KOPT-K1 (cell line): Measurements from ENCODE around the gene HINT2.

ENCODE experiments used
- H3K27ac ChIP-seq: fragments of 200-600 bp; sonication (generic); 2 replicates; pipeline ENCODE4 v1.5.1; 2016; ENCODE audit warnings: antibody characterized with exemption, mild to moderate bottlenecking, low read depth, low read length; ENCODE audit not compliant: poor library complexity, severe bottlenecking
- H3K36me3 ChIP-seq: fragments of 200-600 bp; sonication (generic); 2 replicates; pipeline ENCODE4 v1.5.1; 2017; ENCODE audit warnings: antibody characterized with exemption, mild to moderate bottlenecking, low read length, moderate library complexity; ENCODE audit not compliant: insufficient read depth
- H3K9me3 ChIP-seq: fragments of 200-600 bp; sonication (generic); 2 replicates; pipeline ENCODE4 v1.5.1; 2017; ENCODE audit warnings: antibody characterized with exemption, low read length, mild to moderate bottlenecking; ENCODE audit not compliant: insufficient read depth, poor library complexity, severe bottlenecking

HINT2 gene

DNA sequence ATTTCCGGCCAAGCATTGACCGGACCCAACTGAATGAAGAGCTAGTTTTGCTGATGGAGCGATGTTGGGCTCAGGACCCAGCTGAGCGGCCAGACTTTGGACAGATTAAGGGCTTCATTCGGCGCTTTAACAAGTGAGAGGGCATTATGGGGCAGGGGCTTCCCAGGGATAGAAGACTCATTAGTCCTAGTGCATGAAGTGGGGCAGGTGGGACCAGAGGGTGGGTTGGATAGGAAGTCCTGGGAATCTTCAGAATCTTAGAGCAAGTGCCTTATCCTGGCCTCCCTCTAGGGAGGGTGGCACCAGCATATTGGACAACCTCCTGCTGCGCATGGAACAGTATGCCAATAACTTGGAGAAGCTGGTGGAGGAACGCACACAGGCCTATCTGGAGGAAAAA, 8.7 kb downstream of the HINT2 start:
- peaks cover 35% of the 10 kb centered on the region for H3K36me3 ChIP-seq
- H3K27ac ChIP-seq: no peak overlapping the region
- no peaks in the 10 kb centered on the region for H3K9me3 ChIP-seq

DNA sequence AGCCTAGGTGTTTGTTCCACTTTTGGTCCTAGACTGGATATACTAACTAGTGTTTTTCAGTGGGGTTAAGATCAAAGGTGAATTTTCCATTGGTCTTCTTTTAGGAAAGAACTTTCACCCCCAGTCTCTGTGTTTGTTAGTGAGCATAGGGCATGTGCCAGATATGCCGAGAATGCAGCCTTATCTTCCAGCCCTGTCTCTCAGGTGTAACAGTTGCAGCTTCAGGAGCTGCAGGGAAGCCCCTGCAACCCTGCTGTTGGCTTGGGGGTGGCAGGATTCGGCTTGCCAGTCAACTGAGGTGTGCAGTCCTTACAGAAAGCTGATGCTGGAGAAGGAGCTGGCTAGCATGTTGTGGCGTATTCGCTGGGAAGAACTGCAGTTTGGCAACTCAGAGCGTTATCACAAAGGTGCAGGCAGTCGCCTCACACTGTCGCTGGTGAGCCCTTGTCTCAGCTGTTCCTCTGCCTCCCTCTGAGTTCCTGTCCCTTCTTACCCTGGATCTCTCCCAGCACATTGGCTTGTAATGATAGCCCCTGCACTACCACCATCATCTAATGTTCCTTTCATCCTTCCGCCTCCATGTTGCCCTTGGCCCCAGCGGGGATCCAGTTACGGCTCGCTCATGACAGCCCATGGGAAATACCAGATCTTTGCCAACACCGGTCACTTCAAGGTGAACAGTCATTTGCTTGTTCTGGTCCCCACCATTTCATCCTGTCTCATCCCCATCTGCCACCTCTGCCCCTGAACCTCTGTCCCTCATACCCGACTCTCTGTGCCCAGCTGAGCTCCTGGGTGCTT, 13.3 kb downstream of the HINT2 start:
- Histone ChIP-seq H3K9me3 (no peaks in the 10 kb centered on the region), H3K36me3 (peaks cover 13% of the 10 kb centered on the region), H3K27ac (no peak overlapping the region)

DNA sequence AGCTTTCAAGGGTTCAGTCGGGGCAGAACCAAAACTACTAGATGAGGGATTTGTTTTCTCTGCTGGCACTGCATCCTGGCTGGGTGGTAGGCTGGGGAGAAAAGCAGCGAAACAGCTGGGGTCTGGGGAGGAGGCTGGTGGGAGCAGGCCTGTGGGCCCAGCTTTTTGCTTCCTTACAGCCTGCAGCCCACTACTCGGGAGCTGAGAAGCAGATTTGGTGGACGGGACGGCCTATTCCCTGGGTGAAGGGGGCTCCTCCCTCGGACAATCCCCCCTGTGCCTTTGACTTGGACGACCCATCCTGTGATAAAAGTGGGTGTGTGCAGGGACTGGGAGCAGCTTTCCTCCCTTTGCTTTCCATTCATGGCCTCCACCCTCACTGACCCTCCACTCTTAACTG, 14.3 kb downstream of the HINT2 start:
- no peaks in the 10 kb centered on the region for H3K9me3 ChIP-seq
- peaks cover 7% of the 10 kb centered on the region for H3K36me3 ChIP-seq
- H3K27ac ChIP-seq: no peak overlapping the region

DNA sequence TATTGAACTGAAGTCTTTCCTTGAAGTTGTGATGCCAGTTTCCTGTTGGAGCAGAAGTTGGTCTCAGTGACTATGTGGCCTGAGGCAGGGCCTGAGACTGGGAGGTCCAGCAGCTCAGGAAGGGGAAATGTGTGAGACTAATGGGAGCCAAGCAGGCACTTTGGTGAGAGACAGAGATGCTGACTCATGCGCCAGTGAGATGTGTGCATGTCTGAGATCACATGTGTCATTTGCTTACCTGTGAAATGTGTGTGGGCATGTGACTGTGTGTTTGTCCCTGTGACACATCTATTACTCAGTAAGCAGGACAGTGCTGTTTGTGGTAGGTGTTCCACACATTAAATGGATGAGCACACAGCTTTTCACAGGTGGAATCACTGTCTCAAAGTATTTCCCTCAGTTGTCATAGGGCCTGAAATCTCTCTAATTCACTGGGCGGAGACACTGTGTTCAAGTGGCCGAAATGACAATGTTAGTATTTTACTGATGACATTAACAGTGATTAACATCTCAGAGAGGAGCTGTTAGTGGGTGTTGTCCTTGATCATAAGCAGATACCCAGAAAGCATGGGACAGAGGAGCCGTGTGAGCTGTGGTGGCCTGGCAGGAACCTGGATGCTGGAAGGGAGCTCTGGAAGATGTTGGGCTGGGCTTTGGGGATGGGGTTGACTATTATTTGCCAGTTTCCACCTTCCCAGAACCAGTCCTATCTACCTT, 16.0 kb downstream of the HINT2 start:
- no peaks in the 10 kb centered on the region for H3K9me3 ChIP-seq
- H3K27ac ChIP-seq: no peak overlapping the region
- H3K36me3 ChIP-seq: peaks cover 6% of the 10 kb centered on the region

DNA sequence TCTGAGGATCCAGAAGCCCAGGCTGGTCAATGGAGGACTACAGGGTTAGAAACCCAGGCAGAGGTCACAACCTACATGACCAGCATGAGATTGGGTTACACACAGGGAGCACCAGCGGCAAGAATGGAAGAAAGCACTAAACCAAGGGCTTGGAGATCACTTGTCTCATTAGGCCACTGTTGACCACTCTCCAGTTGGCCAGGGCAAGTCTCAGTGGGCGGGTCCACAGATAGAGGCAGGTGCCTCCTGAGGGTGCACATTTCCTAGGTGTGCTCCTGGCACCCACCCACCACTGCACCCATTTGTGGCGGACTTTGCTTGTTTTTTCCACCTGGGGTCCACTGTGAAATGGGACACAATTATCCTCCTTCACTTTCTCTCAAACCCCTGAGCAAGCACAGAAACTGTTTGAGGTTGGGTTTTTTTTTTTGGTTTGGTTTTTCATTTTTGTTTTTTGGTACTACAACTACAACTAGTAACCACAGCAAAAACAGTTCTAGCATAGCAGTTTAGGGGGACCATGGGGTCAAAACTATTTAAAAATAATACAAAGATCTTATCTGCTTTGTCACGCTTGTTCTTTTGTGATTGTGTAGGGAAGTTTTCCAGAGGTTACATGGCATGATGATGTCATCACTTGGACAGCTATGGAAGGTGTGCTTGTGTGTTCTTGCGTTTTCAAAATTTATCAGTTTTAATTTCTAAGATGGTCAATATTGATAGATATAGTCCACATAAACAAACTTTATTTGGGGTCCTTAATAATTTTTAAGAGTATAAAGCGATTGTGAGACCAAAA, 17.3 kb downstream of the HINT2 start:
- Histone ChIP-seq H3K9me3 (no peaks in the 10 kb centered on the region), H3K27ac (no peak overlapping the region), H3K36me3 (peaks cover 6% of the 10 kb centered on the region)

DNA sequence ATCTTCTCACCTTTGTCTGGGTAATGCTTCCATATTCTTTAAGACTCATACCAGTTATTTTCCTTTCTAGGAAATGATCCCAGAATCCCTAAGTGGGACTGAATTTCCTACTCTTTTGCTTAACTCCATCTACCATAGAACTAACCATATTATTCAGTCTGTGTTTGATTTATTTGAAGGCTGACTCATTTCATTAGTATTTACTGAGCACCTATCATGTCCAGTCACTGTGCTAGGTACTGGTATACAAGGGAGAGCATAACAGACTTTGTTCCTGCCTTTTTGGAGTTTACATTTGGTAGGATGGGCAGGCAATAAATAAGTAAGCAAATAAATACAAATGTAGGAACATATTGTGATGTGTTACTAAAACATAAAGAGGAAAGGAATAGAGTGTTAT, 19.1 kb downstream of the HINT2 start:
- Histone ChIP-seq H3K27ac (no peak overlapping the region), H3K9me3 (no peaks in the 10 kb centered on the region), H3K36me3 (no peaks in the 10 kb centered on the region)

DNA sequence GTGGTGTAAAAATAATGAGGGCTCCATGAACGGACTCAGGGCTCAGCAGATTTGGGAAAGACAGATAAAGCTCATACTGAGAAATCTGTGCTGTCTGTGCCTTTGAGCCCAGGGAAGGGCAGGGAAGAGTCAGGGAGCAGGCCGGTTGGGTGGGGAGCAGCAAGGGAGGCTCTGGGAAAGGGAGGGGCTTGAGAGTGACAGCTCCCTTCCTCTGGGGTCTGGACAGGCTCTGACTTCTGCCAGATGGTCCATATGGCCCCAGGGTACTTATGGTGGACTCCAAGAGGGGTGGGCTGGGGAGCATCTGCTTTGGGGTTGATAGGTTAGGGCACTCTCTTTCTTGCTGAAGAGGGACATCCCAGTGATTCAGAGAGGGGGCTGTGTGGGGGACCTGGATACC, 21.4 kb downstream of the HINT2 start:
- H3K27ac ChIP-seq: no peak overlapping the region
- H3K9me3 ChIP-seq: no peaks in the 10 kb centered on the region

DNA sequence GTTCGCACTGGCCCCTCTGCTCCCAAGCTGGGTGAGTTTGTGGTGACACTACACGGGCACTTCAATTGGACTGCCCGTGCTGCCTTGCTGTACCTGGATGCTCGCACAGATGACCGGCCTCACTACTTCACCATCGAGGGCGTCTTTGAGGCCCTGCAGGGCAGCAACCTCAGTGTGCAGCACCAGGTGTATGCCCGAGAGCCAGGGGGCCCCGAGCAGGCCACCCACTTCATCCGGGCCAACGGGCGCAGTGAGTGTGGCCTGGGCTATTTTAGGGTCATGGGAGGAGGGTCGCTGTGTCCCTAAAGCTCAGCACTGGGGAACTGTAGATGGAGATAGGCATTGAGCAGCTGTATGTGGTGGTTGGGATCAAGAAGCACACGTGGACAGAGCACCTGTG, 22.0 kb downstream of the HINT2 start:
- Histone ChIP-seq H3K27ac (no peak overlapping the region), H3K36me3 (no peaks in the 10 kb centered on the region)

More for the DNA sequence above, 21.4 kb downstream of the HINT2 start:
- H3K36me3 ChIP-seq: no peaks in the 10 kb centered on the region

DNA sequence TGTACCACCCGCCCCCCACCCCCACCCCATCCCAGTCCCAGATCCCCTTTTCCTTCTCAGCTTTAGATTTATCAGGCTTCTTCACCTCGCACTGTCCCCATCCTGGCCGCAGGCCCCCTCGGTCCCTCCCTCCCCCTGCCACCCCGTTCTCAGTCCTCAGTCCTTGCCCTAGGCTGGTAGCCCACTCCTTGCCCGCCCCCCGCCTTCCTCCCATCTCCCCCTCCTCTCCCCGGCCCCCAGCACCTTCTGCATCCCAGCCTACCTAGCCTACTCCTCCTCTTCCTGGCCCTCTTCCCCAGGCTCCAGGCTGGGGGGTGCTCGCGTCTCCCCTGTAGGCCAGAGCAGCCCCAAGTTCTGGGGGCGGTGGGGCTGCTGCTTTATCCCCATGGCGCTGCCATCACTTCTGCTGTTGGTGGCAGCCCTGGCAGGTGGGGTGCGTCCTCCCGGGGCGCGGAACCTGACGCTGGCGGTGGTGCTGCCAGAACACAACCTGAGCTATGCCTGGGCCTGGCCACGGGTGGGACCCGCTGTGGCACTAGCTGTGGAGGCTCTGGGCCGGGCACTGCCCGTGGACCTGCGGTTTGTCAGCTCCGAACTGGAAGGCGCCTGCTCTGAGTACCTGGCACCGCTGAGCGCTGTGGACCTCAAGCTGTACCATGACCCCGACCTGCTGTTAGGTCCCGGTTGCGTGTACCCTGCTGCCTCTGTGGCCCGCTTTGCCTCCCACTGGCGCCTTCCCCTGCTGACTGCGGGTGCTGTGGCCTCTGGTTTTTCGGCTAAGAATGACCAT, 22.6 kb downstream of the HINT2 start:
- H3K36me3 ChIP-seq: no peaks in the 10 kb centered on the region; the same call in 1 of the 2 replicates
- H3K9me3 ChIP-seq: no peaks in the 10 kb centered on the region
- H3K27ac ChIP-seq: no peak overlapping the region

More for the DNA sequence above, 22.0 kb downstream of the HINT2 start:
- H3K9me3 ChIP-seq: no peaks in the 10 kb centered on the region

DNA sequence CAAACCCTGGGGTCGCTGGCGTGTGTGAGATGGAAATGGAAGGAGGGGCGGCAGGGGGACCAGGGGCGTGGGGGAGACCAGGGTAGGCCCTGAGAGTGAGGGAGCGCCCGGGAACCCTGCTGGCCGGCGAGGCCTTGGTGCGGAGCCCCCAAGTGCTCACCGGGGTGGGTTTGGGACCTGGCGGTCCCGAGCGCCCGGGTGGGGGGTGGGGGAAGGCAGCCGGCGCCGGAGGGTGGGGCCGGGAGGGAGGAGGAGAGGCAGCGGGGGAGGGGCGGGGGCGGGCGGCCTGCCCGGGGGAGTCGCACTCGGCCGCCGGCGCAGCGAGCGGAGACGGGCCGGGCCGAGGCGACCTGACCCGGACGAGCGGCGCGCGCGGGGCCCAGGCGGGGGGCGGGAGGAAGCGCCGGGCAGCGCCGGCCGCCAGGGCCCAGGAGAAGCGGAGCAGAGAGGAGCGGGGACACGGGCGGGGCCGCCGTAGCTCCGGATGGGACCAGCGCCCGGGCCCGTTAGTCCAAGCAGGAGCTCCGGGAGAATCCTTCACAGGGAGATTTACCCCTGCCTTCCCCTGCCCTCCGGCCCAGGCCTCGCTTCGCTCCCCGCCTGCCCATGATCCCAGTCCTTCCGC, 23.4 kb downstream of the HINT2 start, which contains the start of gene NPR2:
NPR2 (plus strand) TSS at position 295 of the 625 bp plus-strand sequence. CDS start 818 bp downstream, outside the sequence.
- Histone ChIP-seq H3K36me3 (no peaks in the 10 kb centered on the region; the same call in 1 of the 2 replicates), H3K9me3 (no peaks in the 10 kb centered on the region), H3K27ac (no peak within 1 kb of the TSS)

DNA sequence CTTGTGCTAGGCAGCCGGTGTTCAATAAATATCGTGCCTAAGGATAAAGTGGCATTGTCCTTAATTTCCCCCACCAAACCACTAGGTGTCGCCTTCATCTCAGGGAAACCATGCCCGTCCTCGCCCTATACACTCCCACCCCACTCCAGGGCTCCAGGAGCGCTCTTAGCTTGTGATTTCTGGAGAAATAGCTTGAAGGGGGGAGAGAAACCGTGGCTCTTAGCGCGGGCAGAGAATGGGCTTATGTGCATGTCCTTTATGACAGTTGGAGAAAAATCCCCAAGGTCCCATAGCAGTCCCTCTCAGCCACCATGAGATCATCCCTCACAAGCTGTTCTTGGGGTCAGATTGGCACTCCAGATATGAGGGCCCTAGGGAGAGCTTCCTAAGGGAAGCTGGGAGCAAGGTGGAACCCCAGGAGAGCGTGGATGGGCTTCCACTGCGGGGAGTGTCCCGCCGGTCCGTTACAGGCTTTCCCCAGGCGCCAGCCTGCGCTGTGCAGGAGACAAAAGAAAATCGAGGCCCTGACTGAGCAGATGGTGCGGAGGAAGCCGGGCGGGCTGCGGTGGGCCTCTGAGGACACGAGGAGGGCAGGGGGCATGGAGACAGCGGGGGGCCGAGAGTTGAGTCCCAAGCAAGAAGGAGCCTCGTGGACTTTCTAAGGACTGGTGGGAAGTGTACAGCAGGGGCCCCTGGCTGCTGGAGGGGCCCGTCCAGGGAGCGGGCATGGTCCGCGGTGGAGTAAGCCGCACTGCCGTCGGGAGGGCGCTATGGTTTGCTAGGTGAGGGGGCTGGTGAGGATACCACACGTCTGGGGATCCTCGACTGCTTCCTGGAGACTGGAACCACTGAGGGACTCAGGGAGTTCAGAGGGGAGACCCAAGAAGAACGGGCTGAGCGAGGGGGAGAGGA, 24.2 kb downstream of the HINT2 start:
- Histone ChIP-seq H3K36me3 (no peaks in the 10 kb centered on the region; the same call in 1 of the 2 replicates), H3K27ac (no peak overlapping the region), H3K9me3 (no peaks in the 10 kb centered on the region)

DNA sequence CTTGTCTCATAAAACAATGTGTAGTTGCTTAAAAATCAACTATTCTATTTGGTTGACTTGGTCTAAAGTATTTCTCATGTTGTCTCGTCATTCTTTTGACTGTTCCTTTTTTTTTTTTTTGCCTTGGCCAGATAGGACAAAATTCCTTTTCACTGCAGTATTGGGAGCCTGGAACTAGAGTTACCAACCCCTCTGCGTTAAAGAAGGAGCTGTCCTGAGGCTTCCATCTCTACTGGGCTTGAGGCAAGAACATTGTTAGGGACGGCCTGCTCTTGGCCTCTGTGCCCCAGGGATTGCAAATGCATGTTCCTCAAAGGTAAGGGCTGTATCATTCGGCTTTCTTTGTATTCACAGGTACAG, 24.8 kb downstream of the HINT2 start:
- H3K27ac ChIP-seq: no peak overlapping the region
- H3K36me3 ChIP-seq: no peaks in the 10 kb centered on the region; the same call in 1 of the 2 replicates
- no peaks in the 10 kb centered on the region for H3K9me3 ChIP-seq

DNA sequence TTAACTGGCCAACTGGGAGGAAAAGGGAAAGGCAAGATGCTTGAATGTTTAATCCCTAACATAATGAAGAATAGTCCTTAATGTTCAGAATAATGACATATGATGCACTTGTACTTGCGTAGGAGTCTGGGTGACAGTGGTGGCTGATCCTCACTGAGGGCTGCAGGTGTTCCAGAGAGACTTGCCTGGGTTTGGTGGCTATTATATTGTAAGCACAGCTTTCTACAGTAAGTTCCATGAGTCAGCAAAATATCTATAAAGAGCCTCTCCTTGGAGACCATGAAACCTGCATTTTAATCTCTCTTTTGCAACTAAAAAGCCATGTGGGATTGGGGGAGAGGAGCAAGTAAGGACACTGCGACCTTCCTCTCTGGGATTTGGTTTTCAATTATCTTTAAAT, 25.3 kb downstream of the HINT2 start:
- H3K36me3 ChIP-seq: no peaks in the 10 kb centered on the region; the same call in 1 of the 2 replicates
- no peak overlapping the region for H3K27ac ChIP-seq
- H3K9me3 ChIP-seq: no peaks in the 10 kb centered on the region
